Keratinocyte (primary cell): ENCODE data around the gene THTPA. TPM values are rescaled to one million over a fixed set of nuclear protein-coding genes. Genes with fewer than 3 reads are reported as not detected.

Experiments used
- DNase-seq: peaks from one replicate; pipeline ENCODE4 v3.0.0-alpha.2; 2011; ENCODE audit warnings: low read depth, missing footprints, low spot score
- FAIRE-seq: peaks from 2 replicates; lab custom pipeline; 2011; peaks lifted over from hg19 to GRCh38; lab: Jason Lieb, UNC
- H2AFZ ChIP-seq: 2 replicates; pipeline ENCODE4 v1.6.0; 2012; ENCODE audit warnings: low read length, control low read depth, inconsistent platforms; ENCODE audit not compliant: control insufficient read depth
- H3K27ac ChIP-seq: 2 replicates; pipeline ENCODE4 v1.5.1; 2011; ENCODE audit warnings: low read length; ENCODE audit not compliant: control insufficient read depth, insufficient read depth
- H3K27me3 ChIP-seq: 3 replicates; pipeline ENCODE4 v1.6.0; 2011; ENCODE audit warnings: low read length; ENCODE audit not compliant: control insufficient read depth, insufficient read depth; ENCODE audit errors: extremely low read depth
- H3K36me3 ChIP-seq, 2 experiments: 2 replicates in 1 of 2; 3 replicates in 1 of 2; pipeline ENCODE4 v1.5.1; 2011; ENCODE audit warnings: low read length in 2 of 2, mild to moderate bottlenecking in 1 of 2; ENCODE audit not compliant: control insufficient read depth in 2 of 2, insufficient read depth in 2 of 2; ENCODE audit errors: extremely low read depth in 1 of 2
- H3K4me1 ChIP-seq: 3 replicates; pipeline ENCODE4 v1.5.1; 2011; ENCODE audit warnings: low read length; ENCODE audit not compliant: control insufficient read depth, insufficient read depth; ENCODE audit errors: extremely low read depth
- H3K4me2 ChIP-seq: 3 replicates; pipeline ENCODE4 v1.6.0; 2011; ENCODE audit warnings: low read depth, low read length; ENCODE audit not compliant: control insufficient read depth, insufficient read depth; ENCODE audit errors: extremely low read depth
- H3K4me3 ChIP-seq, 3 experiments: fragments of 200-600 bp in 1 of 3; sonication (generic) in 1 of 3; 2 replicates in 2 of 3; 3 replicates in 1 of 3; pipeline ENCODE4 v1.5.1; 2011 to 2016; ENCODE audit warnings: low read length in 3 of 3, mild to moderate bottlenecking in 3 of 3, control low read depth in 2 of 3, inconsistent platforms in 1 of 3, low read depth in 1 of 3, mixed read lengths in 1 of 3, mixed run types in 1 of 3, moderate library complexity in 1 of 3; ENCODE audit not compliant: control insufficient read depth in 2 of 3, insufficient read depth in 2 of 3; ENCODE audit errors: extremely low read depth in 1 of 3
- H3K79me2 ChIP-seq: 2 replicates; pipeline ENCODE4 v1.6.0; 2012; ENCODE audit warnings: low read length; ENCODE audit not compliant: control insufficient read depth, insufficient read depth
- H3K9ac ChIP-seq: 3 replicates; pipeline ENCODE4 v1.6.0; 2011; ENCODE audit warnings: low read length; ENCODE audit not compliant: control insufficient read depth, insufficient read depth; ENCODE audit errors: extremely low read depth
- H3K9me1 ChIP-seq: 3 replicates; pipeline ENCODE4 v1.6.0; 2011; ENCODE audit warnings: low read length; ENCODE audit not compliant: control insufficient read depth, insufficient read depth; ENCODE audit errors: extremely low read depth
- H3K9me3 ChIP-seq: 2 replicates; pipeline ENCODE4 v1.5.1; 2012; ENCODE audit warnings: low read depth, low read length; ENCODE audit not compliant: control insufficient read depth
- H4K20me1 ChIP-seq: 3 replicates; pipeline ENCODE4 v1.6.0; 2011; ENCODE audit warnings: low read length; ENCODE audit not compliant: control insufficient read depth, insufficient read depth; ENCODE audit errors: extremely low read depth
- CTCF ChIP-seq, 3 experiments: IDR thresholded peaks in 1 of 3; conservative IDR thresholded peaks in 1 of 3; optimal IDR thresholded peaks in 1 of 3; 2 replicates in 2 of 3; 3 replicates in 1 of 3; pipeline versions ENCODE3 to v1.5.1; 2011; ENCODE audit warnings: low read length in 3 of 3, mild to moderate bottlenecking in 3 of 3, moderate library complexity in 2 of 3, control low read depth in 1 of 3, inconsistent platforms in 1 of 3; ENCODE audit not compliant: insufficient read depth in 2 of 3; ENCODE audit errors: extremely low read depth in 1 of 3
- EZH2 ChIP-seq: IDR thresholded peaks from one replicate; pipeline ENCODE4 v1.6.1; 2012; ENCODE audit warnings: inconsistent platforms, mild to moderate bottlenecking, low read length, moderate library complexity
- dilution Hi-C: fragments of 300-500 bp; cut with MboI; formaldehyde crosslinking; loops from one replicate; pipeline ENCODE4 v1.7.0; 2020; ENCODE audit warnings: low sequenced_read_pairs; ENCODE audit not compliant: extremely low pct_ligation_motif_present
- polyA plus RNA-seq, 5 experiments: library from polyadenylated mRNA; depleted of rRNA in 3 of 5; stranded (reverse) in 3 of 5; stranded (forward) in 1 of 5; unstranded in 1 of 5; fragments of >200 nt; gene quantifications; 1 replicate in 1 of 5; 2 replicates in 3 of 5; 3 replicates in 1 of 5; pipeline versions ENCODE4 v1.2.1 to v1.2.3, GENCODE V29; 2011 to 2012; ENCODE audit warnings: missing spikeins in 2 of 5, low read depth in 1 of 5, low replicate concordance in 1 of 5

THTPA gene
- polyA plus RNA-seq, 1 donor (not counting 4 experiments of a cell fraction or from before 2014, with no cell fraction given), result 3.2 TPM

- H3K27ac ChIP-seq, result no peak overlapping the region
- no peaks in the 10 kb centered on the region for H3K9me3 ChIP-seq
- H3K79me2 ChIP-seq, result peaks cover 12% of the 10 kb centered on the region
- no peaks in the 10 kb centered on the region for H3K9me1 ChIP-seq
- H2AFZ ChIP-seq, result no peak overlapping the region
- TF ChIP-seq CTCF (optimal IDR thresholded peaks at IDR 0.05 in 1 of 3, IDR thresholded peaks at IDR 0.05 in 1 of 3, conservative IDR thresholded peaks at IDR 0.05 in 1 of 3; ENCODE audit: extremely low read depth in 1 of 3, insufficient read depth in 2 of 3, low read length in 3 of 3), result no peak
- no peak for TF ChIP-seq EZH2
- peaks cover 11% of the 10 kb centered on the region for H3K27me3 ChIP-seq
- DNase-seq (no peak), FAIRE-seq (no peak)
- no peak overlapping the region for H3K9ac ChIP-seq
- H3K36me3 ChIP-seq, result peaks cover 3 to 5% of the 10 kb centered on the region in 2 experiments
- peaks cover 26% of the 10 kb centered on the region for H3K4me1 ChIP-seq
- H3K4me2 ChIP-seq, result no peak overlapping the region
- no peaks in the 10 kb centered on the region for H4K20me1 ChIP-seq
- dilution Hi-C loops, result no loop called here
- no peak overlapping the region for H3K4me3 ChIP-seq
Observed at GRCh38 chr14:23570806-23571483, 14.9 kb downstream of the THTPA start.

- no peak overlapping the region for H3K27ac ChIP-seq
- FAIRE-seq, result no peak
- no peaks in the 10 kb centered on the region for H4K20me1 ChIP-seq
- no peak for TF ChIP-seq CTCF (optimal IDR thresholded peaks at IDR 0.05 in 1 of 3, IDR thresholded peaks at IDR 0.05 in 1 of 3, conservative IDR thresholded peaks at IDR 0.05 in 1 of 3; ENCODE audit: extremely low read depth in 1 of 3, insufficient read depth in 2 of 3, low read length in 3 of 3)
- no peak overlapping the region for H3K4me2 ChIP-seq
- no peaks in the 10 kb centered on the region for H3K36me3 ChIP-seq
- H3K9me3 ChIP-seq, result no peaks in the 10 kb centered on the region
- no peak overlapping the region for H3K4me3 ChIP-seq
- H3K9me1 ChIP-seq, result no peaks in the 10 kb centered on the region
- DNase-seq, result no peak
- H2AFZ ChIP-seq, result peak overlapping the region; percentile 73
- dilution Hi-C loops, result no loop called here
- peaks cover 21% of the 10 kb centered on the region for H3K27me3 ChIP-seq
- H3K4me1 ChIP-seq, result peaks cover 19% of the 10 kb centered on the region
- H3K9ac ChIP-seq, result no peak overlapping the region
- H3K79me2 ChIP-seq, result peaks cover 3% of the 10 kb centered on the region
Observed at GRCh38 chr14:23571701-23572523, 15.8 kb downstream of the THTPA start.
